ENCODE measurements around the gene IGSF8.
A peak's percentile ranks its signal among the peaks of the same experiment; 100 is the strongest.
"Not testable (repeated sequence)": the region's sequence is repeated elsewhere in the genome, so short reads cannot be mapped to it uniquely, and the experiment has no call there.

IGSF8 gene

GRCh38 chr1:160097911-160098851 lies at the start of gene IGSF8:
Gene IGSF8 (minus strand): TSS chr1:160098619. CDS start chr1:160098472, 147 bp downstream.
- peak; percentile 93 for DNase-seq

GRCh38 chr1:160148121-160148520 lies 49.7 kb upstream of the IGSF8 start:
- DNase-seq, result no peak

GRCh38 chr1:160146107-160146506 lies 47.7 kb upstream of the IGSF8 start:
- DNase-seq, result no peak

- DNase-seq, result no peak
Measured at GRCh38 chr1:160144921-160145320, 46.5 kb upstream of the IGSF8 start.

- DNase-seq, result no peak
Measured at GRCh38 chr1:160143695-160144094, 45.3 kb upstream of the IGSF8 start.

- DNase-seq, result no peak
Measured at GRCh38 chr1:160139840-160140239, 41.4 kb upstream of the IGSF8 start.

- DNase-seq, result no peak
Measured at GRCh38 chr1:160137216-160137862, 38.9 kb upstream of the IGSF8 start.

GRCh38 chr1:160136926-160137200 lies 38.4 kb upstream of the IGSF8 start:
- DNase-seq, result no peak

GRCh38 chr1:160136121-160136925 lies 37.9 kb upstream of the IGSF8 start:
- DNase-seq, result no peak

- DNase-seq, result no peak
Measured at GRCh38 chr1:160134791-160135572, 36.6 kb upstream of the IGSF8 start.

GRCh38 chr1:160133990-160134770 lies 35.8 kb upstream of the IGSF8 start:
- no peak for DNase-seq

- no peak for DNase-seq
Measured at GRCh38 chr1:160131803-160132565, 33.6 kb upstream of the IGSF8 start.

- no peak for DNase-seq
Measured at GRCh38 chr1:160130939-160131338, 32.5 kb upstream of the IGSF8 start.

GRCh38 chr1:160130486-160130885 lies 32.1 kb upstream of the IGSF8 start:
- no peak for DNase-seq

- DNase-seq, result no peak
Measured at GRCh38 chr1:160129966-160130365, 31.5 kb upstream of the IGSF8 start.

- DNase-seq, result no peak
Measured at GRCh38 chr1:160129558-160129957, 31.1 kb upstream of the IGSF8 start.

GRCh38 chr1:160129046-160129445 lies 30.6 kb upstream of the IGSF8 start:
- DNase-seq, result no peak

GRCh38 chr1:160128636-160129035 lies 30.2 kb upstream of the IGSF8 start:
- DNase-seq, result no peak

- no peak for DNase-seq
Measured at GRCh38 chr1:160127865-160128523, 29.6 kb upstream of the IGSF8 start.

- no peak for DNase-seq
Measured at GRCh38 chr1:160127381-160127780, 29.0 kb upstream of the IGSF8 start.

GRCh38 chr1:160126342-160126741 lies 27.9 kb upstream of the IGSF8 start:
- DNase-seq, result not testable (repeated sequence)
